ENCODE data around the gene SH3RF3.
A peak's percentile ranks its signal among the peaks of the same experiment; 100 is the strongest.

SH3RF3 gene

GRCh38 chr2:109448946-109449788 is 320.2 kb downstream of the SH3RF3 start:
- POLR2A ChIA-PET, result interaction anchor here (1.0 kb wide), 1 partner anchor 58 kb away, joined by 4 read pairs; no protein-coding TSS in a partner anchor
- WGBS (ENCODE audit: insufficient coverage), result 72% methylated on average over 13 of the region's 20 CpGs

GRCh38 chr2:109450574-109451273 is 321.7 kb downstream of the SH3RF3 start:
- no peaks in the 10 kb centered on the region for H3K9me3 ChIP-seq (ENCODE audit: control extremely low read depth in 1 of 5, control insufficient read depth in 4 of 5, insufficient read depth in 2 of 5, low read depth in 1 of 5, low read length in 4 of 5)
- POLR2A ChIA-PET, result no interaction called here
- CTCF ChIA-PET, result interaction anchor here (0.9 to 1.4 kb wide), 2 partner anchors 19 to 59 kb away, joined by 3 to 7 read pairs; no protein-coding TSS in a partner anchor
- no peak overlapping the region for H3K27ac ChIP-seq (ENCODE audit: insufficient read depth in 1 of 2, low read depth in 1 of 2, low read length in 2 of 2, poor library complexity in 1 of 2, severe bottlenecking in 2 of 2)
- no peaks in the 10 kb centered on the region for H3K27me3 ChIP-seq (replicated peaks in 2 of 5; ENCODE audit: control insufficient read depth in 4 of 5, insufficient read depth in 5 of 5, low read length in 4 of 5)
- no peak overlapping the region for H3K4me3 ChIP-seq (ENCODE audit: control insufficient read depth in 1 of 7, extremely low read depth in 1 of 7, insufficient read depth in 4 of 7, low read depth in 2 of 7, low read length in 6 of 7)
- H3K36me3 ChIP-seq (ENCODE audit: control insufficient read depth in 4 of 4, insufficient read depth in 4 of 4, low read length in 3 of 4), result no peaks in the 10 kb centered on the region
- no peak for DNase-seq
- peaks cover 0 to 30% (median 10%) of the 10 kb centered on the region in 4 experiments for H3K4me1 ChIP-seq (ENCODE audit: control extremely low read depth in 1 of 4, control insufficient read depth in 4 of 4, insufficient read depth in 4 of 4, low read length in 3 of 4)
- WGBS (ENCODE audit: insufficient coverage), result 98% methylated on average over 11 of the region's 12 CpGs

More at GRCh38 chr2:109448946-109449788, 320.2 kb downstream of the SH3RF3 start:
- CTCF ChIA-PET, result interaction anchor here (0.5 to 6.4 kb wide), 8 partner anchors 8 to 321 kb away, joined by 3 to 50 read pairs (median 4); no protein-coding TSS in a partner anchor
- Histone ChIP-seq H3K27me3 (replicated peaks in 2 of 5; ENCODE audit: control insufficient read depth in 4 of 5, insufficient read depth in 5 of 5, low read length in 4 of 5) (no peaks in the 10 kb centered on the region), H3K9me3 (ENCODE audit: control extremely low read depth in 1 of 5, control insufficient read depth in 4 of 5, insufficient read depth in 2 of 5, low read depth in 1 of 5, low read length in 4 of 5) (peaks cover 0 to 11% (median 6%) of the 10 kb centered on the region in 5 experiments), H3K27ac (ENCODE audit: insufficient read depth in 1 of 2, low read depth in 1 of 2, low read length in 2 of 2, poor library complexity in 1 of 2, severe bottlenecking in 2 of 2) (no peak overlapping the region), H3K4me1 (ENCODE audit: control extremely low read depth in 1 of 4, control insufficient read depth in 4 of 4, insufficient read depth in 4 of 4, low read length in 3 of 4) (peaks cover 0 to 30% (median 10%) of the 10 kb centered on the region in 4 experiments), H3K4me3 (ENCODE audit: control insufficient read depth in 1 of 7, extremely low read depth in 1 of 7, insufficient read depth in 4 of 7, low read depth in 2 of 7, low read length in 6 of 7) (no peak overlapping the region), H3K36me3 (ENCODE audit: control insufficient read depth in 4 of 4, insufficient read depth in 4 of 4, low read length in 3 of 4) (no peaks in the 10 kb centered on the region)
- DNase-seq, result peak; percentile 52 to 83 (median 78)

GRCh38 chr2:109451671-109452070 is 322.7 kb downstream of the SH3RF3 start:
- Histone ChIP-seq H3K9me3 (ENCODE audit: control extremely low read depth in 1 of 5, control insufficient read depth in 4 of 5, insufficient read depth in 2 of 5, low read depth in 1 of 5, low read length in 4 of 5) (no peaks in the 10 kb centered on the region), H3K27me3 (replicated peaks in 2 of 5; ENCODE audit: control insufficient read depth in 4 of 5, insufficient read depth in 5 of 5, low read length in 4 of 5) (no peaks in the 10 kb centered on the region), H3K4me1 (ENCODE audit: control extremely low read depth in 1 of 4, control insufficient read depth in 4 of 4, insufficient read depth in 4 of 4, low read length in 3 of 4) (peaks cover 0 to 30% (median 10%) of the 10 kb centered on the region in 4 experiments), H3K4me3 (ENCODE audit: control insufficient read depth in 1 of 7, extremely low read depth in 1 of 7, insufficient read depth in 4 of 7, low read depth in 2 of 7, low read length in 6 of 7) (no peak overlapping the region), H3K36me3 (ENCODE audit: control insufficient read depth in 4 of 4, insufficient read depth in 4 of 4, low read length in 3 of 4) (no peaks in the 10 kb centered on the region), H3K27ac (ENCODE audit: insufficient read depth in 1 of 2, low read depth in 1 of 2, low read length in 2 of 2, poor library complexity in 1 of 2, severe bottlenecking in 2 of 2) (no peak overlapping the region)
- ChIA-PET POLR2A (no interaction called here), CTCF (interaction anchor here (0.9 to 1.4 kb wide), 3 partner anchors 12 to 58 kb away, joined by 3 to 7 read pairs (median 6); no protein-coding TSS in a partner anchor)
- WGBS (ENCODE audit: insufficient coverage), result 67% methylated on average over 3 of the region's 6 CpGs
- no peak for DNase-seq

GRCh38 chr2:109452318-109453305 is 323.6 kb downstream of the SH3RF3 start:
- ChIA-PET CTCF (interaction anchor here (0.8 to 1.4 kb wide), 3 partner anchors 11 to 99 kb away, joined by 3 to 7 read pairs (median 6); no protein-coding TSS in a partner anchor), POLR2A (no interaction called here)
- Histone ChIP-seq H3K27ac (ENCODE audit: insufficient read depth in 1 of 2, low read depth in 1 of 2, low read length in 2 of 2, poor library complexity in 1 of 2, severe bottlenecking in 2 of 2) (no peak overlapping the region), H3K9me3 (ENCODE audit: control extremely low read depth in 1 of 5, control insufficient read depth in 4 of 5, insufficient read depth in 2 of 5, low read depth in 1 of 5, low read length in 4 of 5) (no peaks in the 10 kb centered on the region), H3K36me3 (ENCODE audit: control insufficient read depth in 4 of 4, insufficient read depth in 4 of 4, low read length in 3 of 4) (no peaks in the 10 kb centered on the region), H3K4me3 (ENCODE audit: control insufficient read depth in 1 of 7, extremely low read depth in 1 of 7, insufficient read depth in 4 of 7, low read depth in 2 of 7, low read length in 6 of 7) (no peak overlapping the region), H3K27me3 (replicated peaks in 2 of 5; ENCODE audit: control insufficient read depth in 4 of 5, insufficient read depth in 5 of 5, low read length in 4 of 5) (no peaks in the 10 kb centered on the region), H3K4me1 (ENCODE audit: control extremely low read depth in 1 of 4, control insufficient read depth in 4 of 4, insufficient read depth in 4 of 4, low read length in 3 of 4) (peaks cover 0 to 30% (median 10%) of the 10 kb centered on the region in 4 experiments)
- WGBS (ENCODE audit: insufficient coverage), result 98% methylated on average over 17 of the region's 17 CpGs
- no peak for DNase-seq

GRCh38 chr2:109453371-109453995 is 324.5 kb downstream of the SH3RF3 start:
- ChIA-PET POLR2A (no interaction called here), CTCF (interaction anchor here (0.8 kb wide), 1 partner anchor 98 kb away, joined by 3 read pairs; no protein-coding TSS in a partner anchor)
- 98% methylated on average over 12 of the region's 15 CpGs for WGBS (ENCODE audit: insufficient coverage)
- no peaks in the 10 kb centered on the region for H3K36me3 ChIP-seq (ENCODE audit: control insufficient read depth in 4 of 4, insufficient read depth in 4 of 4, low read length in 3 of 4)
- H3K9me3 ChIP-seq (ENCODE audit: control extremely low read depth in 1 of 5, control insufficient read depth in 4 of 5, insufficient read depth in 2 of 5, low read depth in 1 of 5, low read length in 4 of 5), result no peaks in the 10 kb centered on the region
- H3K27ac ChIP-seq (ENCODE audit: insufficient read depth in 1 of 2, low read depth in 1 of 2, low read length in 2 of 2, poor library complexity in 1 of 2, severe bottlenecking in 2 of 2), result no peak overlapping the region
- H3K4me1 ChIP-seq (ENCODE audit: control extremely low read depth in 1 of 4, control insufficient read depth in 4 of 4, insufficient read depth in 4 of 4, low read length in 3 of 4), result peaks cover 0 to 30% (median 10%) of the 10 kb centered on the region in 4 experiments
- no peak overlapping the region for H3K4me3 ChIP-seq (ENCODE audit: control insufficient read depth in 1 of 7, extremely low read depth in 1 of 7, insufficient read depth in 4 of 7, low read depth in 2 of 7, low read length in 6 of 7)
- DNase-seq, result no peak
- H3K27me3 ChIP-seq (replicated peaks in 2 of 5; ENCODE audit: control insufficient read depth in 4 of 5, insufficient read depth in 5 of 5, low read length in 4 of 5), result no peaks in the 10 kb centered on the region

- H3K4me3 ChIP-seq (ENCODE audit: control insufficient read depth in 1 of 7, extremely low read depth in 1 of 7, insufficient read depth in 4 of 7, low read depth in 2 of 7, low read length in 6 of 7), result no peak overlapping the region
- CTCF ChIA-PET, result no interaction called here
- H3K4me1 ChIP-seq (ENCODE audit: control extremely low read depth in 1 of 4, control insufficient read depth in 4 of 4, insufficient read depth in 4 of 4, low read length in 3 of 4), result peaks cover 0 to 30% (median 10%) of the 10 kb centered on the region in 4 experiments
- no peaks in the 10 kb centered on the region for H3K9me3 ChIP-seq (ENCODE audit: control extremely low read depth in 1 of 5, control insufficient read depth in 4 of 5, insufficient read depth in 2 of 5, low read depth in 1 of 5, low read length in 4 of 5)
- H3K27me3 ChIP-seq (replicated peaks in 2 of 5; ENCODE audit: control insufficient read depth in 4 of 5, insufficient read depth in 5 of 5, low read length in 4 of 5), result no peaks in the 10 kb centered on the region
- POLR2A ChIA-PET, result no interaction called here
- DNase-seq, result no peak
- H3K27ac ChIP-seq (ENCODE audit: insufficient read depth in 1 of 2, low read depth in 1 of 2, low read length in 2 of 2, poor library complexity in 1 of 2, severe bottlenecking in 2 of 2), result no peak overlapping the region
- H3K36me3 ChIP-seq (ENCODE audit: control insufficient read depth in 4 of 4, insufficient read depth in 4 of 4, low read length in 3 of 4), result no peaks in the 10 kb centered on the region
- WGBS (ENCODE audit: insufficient coverage), result 98% methylated on average over 6 of the region's 6 CpGs
These were observed 325.3 kb downstream of the SH3RF3 start for GRCh38 chr2:109454304-109454703.

All from common myeloid progenitor, CD34-positive (primary cell).